CD4-positive, alpha-beta memory T cell (primary cell): Measurements from ENCODE around the gene MRNIP. TPM values are rescaled to one million over a fixed set of nuclear protein-coding genes. Genes with fewer than 3 reads are reported as not detected.

ENCODE experiments used
- CTCF ChIA-PET: fragments of 350-600 bp; sonication (Branson Sonifier 250); formaldehyde crosslinking; loops from one replicate; lab custom pipeline; 2021; ENCODE audit warnings: inconsistent platforms; ENCODE audit not compliant: partially characterized antibody; lab: Charles Lee
- POLR2A ChIA-PET: fragments of 350-600 bp; sonication (Branson Sonifier 250); formaldehyde crosslinking; loops from one replicate; lab custom pipeline; 2021; ENCODE audit not compliant: partially characterized antibody; lab: Charles Lee
- DNase-seq, 5 donors: peaks; one replicate each; pipeline versions ENCODE4 v3.0.0 to v3.0.0-alpha.2; 2020 to 2022; ENCODE audit warnings: mixed read lengths in 1 of 5
- H3K27ac ChIP-seq: one replicate; pipeline ENCODE4 v1.7.0; 2013; ENCODE audit warnings: low read depth, low read length
- H3K27me3 ChIP-seq: 2 replicates; pipeline ENCODE4 v1.7.0; 2013; ENCODE audit warnings: mild to moderate bottlenecking, low read length, moderate library complexity; ENCODE audit not compliant: insufficient read depth
- H3K36me3 ChIP-seq: 2 replicates; pipeline ENCODE4 v1.7.0; 2013; ENCODE audit warnings: mild to moderate bottlenecking, low read length, moderate library complexity; ENCODE audit not compliant: insufficient read depth
- H3K4me1 ChIP-seq: 2 replicates; pipeline ENCODE4 v1.7.0; 2013; ENCODE audit warnings: mild to moderate bottlenecking, low read length, moderate library complexity; ENCODE audit not compliant: insufficient read depth
- H3K4me3 ChIP-seq, 2 donors: one replicate each; pipeline ENCODE4 v1.7.0; 2013; ENCODE audit warnings: low read length in 2 of 2, mild to moderate bottlenecking in 1 of 2
- H3K9me3 ChIP-seq, 2 donors: one replicate each; pipeline ENCODE4 v1.7.0; 2013; ENCODE audit warnings: low read length in 2 of 2, control low read depth in 1 of 2; ENCODE audit not compliant: control insufficient read depth in 1 of 2
- H3K27ac Mint-ChIP-seq, 7 donors: one replicate each; pipeline ENCODE4 v1.8.0; 2020 to 2021; ENCODE audit warnings: mixed read lengths in 7 of 7, mild to moderate bottlenecking in 6 of 7, inconsistent platforms in 3 of 7, moderate library complexity in 3 of 7
- H3K27me3 Mint-ChIP-seq, 2 donors: one replicate each; pipeline ENCODE4 v1.8.0; 2020 to 2021; ENCODE audit warnings: mixed read lengths in 2 of 2
- H3K36me3 Mint-ChIP-seq, 2 donors: one replicate each; pipeline ENCODE4 v1.8.0; 2020 to 2021; ENCODE audit warnings: mixed read lengths in 2 of 2, inconsistent platforms in 1 of 2, mild to moderate bottlenecking in 1 of 2
- H3K4me1 Mint-ChIP-seq, 4 donors: one replicate each; pipeline ENCODE4 v1.8.0; 2020 to 2021; ENCODE audit warnings: mixed read lengths in 4 of 4, mild to moderate bottlenecking in 1 of 4
- H3K4me3 Mint-ChIP-seq, 8 donors: one replicate each; pipeline ENCODE4 v1.8.0; 2020 to 2021; ENCODE audit warnings: mixed read lengths in 8 of 8, mild to moderate bottlenecking in 7 of 8, moderate library complexity in 6 of 8, inconsistent platforms in 3 of 8
- H3K9me3 Mint-ChIP-seq, 8 donors: one replicate each; pipeline ENCODE4 v1.8.0; 2020 to 2021; ENCODE audit warnings: mixed read lengths in 8 of 8, mild to moderate bottlenecking in 5 of 8, inconsistent platforms in 3 of 8, moderate library complexity in 1 of 8
- intact Hi-C: fragments of 100-400 bp; cut with micrococcal nuclease; formaldehyde crosslinking; loops from one replicate; pipeline ENCODE4 v1.15.1; 2023
- polyA plus RNA-seq, 2 donors: library from polyadenylated mRNA; unstranded; fragments of 300-500 nt; fragmentation: Illumina TruSeq; gene quantifications; one replicate each; pipeline ENCODE4 v1.2.3, GENCODE V29; 2021
- total RNA-seq, 2 experiments: library from RNA; stranded (reverse); gene quantifications; one replicate each; pipeline ENCODE4 v1.2.3, GENCODE V29; 2021

The MRNIP gene
- total and polyA plus RNA-seq, 4 experiments from 2014 or later = 11.4 to 129 (median 70.9) TPM

GRCh38 chr5:179862296-179862695 lies 3.7 kb upstream of the MRNIP start:
- no peak overlapping the region for H3K27ac ChIP-seq
- no peak for DNase-seq
- H3K4me3 Mint-ChIP-seq = no peak overlapping the region
- no peaks in the 10 kb centered on the region for H3K27me3 ChIP-seq
- H3K4me1 ChIP-seq = peaks cover 11% of the 10 kb centered on the region
- H3K4me3 ChIP-seq = no peak overlapping the region
- no peaks in the 10 kb centered on the region for H3K9me3 ChIP-seq
- POLR2A ChIA-PET = interaction anchor here (0.9 to 1.1 kb wide), 2 partner anchors 15 to 42 kb away, joined by 3 to 5 read pairs; partner anchors contain the start of gene SQSTM1
- peaks cover 5% of the 10 kb centered on the region for H3K36me3 ChIP-seq
- no peaks in the 10 kb centered on the region for H3K27me3 Mint-ChIP-seq
- peaks cover 5 to 16% (median 11%) of the 10 kb centered on the region in 4 donors for H3K4me1 Mint-ChIP-seq
- CTCF ChIA-PET = interaction anchor here (0.5 to 1.4 kb wide), 3 partner anchors 15 to 60 kb away, joined by 3 to 4 read pairs (median 4); no protein-coding TSS in a partner anchor
- peaks cover 4 to 22% of the 10 kb centered on the region in 2 donors for H3K36me3 Mint-ChIP-seq
- H3K9me3 Mint-ChIP-seq = no peaks in the 10 kb centered on the region
- no peak overlapping the region for H3K27ac Mint-ChIP-seq
- intact Hi-C loops = no loop called here

- CTCF ChIA-PET = interaction anchor here (1.1 kb wide), 1 partner anchor 48 kb away, joined by 3 read pairs; the partner anchor contains the start of gene TBC1D9B
- POLR2A ChIA-PET = interaction anchor here (1.6 kb wide), 1 partner anchor 40 kb away, joined by 5 read pairs; the partner anchor contains the start of gene SQSTM1
- DNase-seq = no peak
- Mint-ChIP-seq H3K36me3 (peaks cover 4 to 20% of the 10 kb centered on the region in 2 donors), H3K27me3 (no peaks in the 10 kb centered on the region), H3K9me3 (no peaks in the 10 kb centered on the region), H3K4me1 (peaks cover 7 to 27% (median 12%) of the 10 kb centered on the region in 4 donors), H3K27ac (peak overlapping the region in 3 of 7 donors; percentile 38 to 89 (median 67)), H3K4me3 (peak overlapping the region in 7 of 8 donors; percentile 39 to 98 (median 79))
- peaks cover 5% of the 10 kb centered on the region for H3K36me3 ChIP-seq
- no peaks in the 10 kb centered on the region for H3K27me3 ChIP-seq
- intact Hi-C loops = no loop called here
- H3K9me3 ChIP-seq = no peaks in the 10 kb centered on the region
- peaks cover 12% of the 10 kb centered on the region for H3K4me1 ChIP-seq
- H3K27ac ChIP-seq = no peak overlapping the region
- no peak overlapping the region for H3K4me3 ChIP-seq
Measured at GRCh38 chr5:179860301-179860700, 1.7 kb upstream of the MRNIP start.

GRCh38 chr5:179858241-179858585 lies 404 bp downstream of the MRNIP start:
- peaks cover 7 to 30% (median 12%) of the 10 kb centered on the region in 4 donors for H3K4me1 Mint-ChIP-seq
- DNase-seq = peak in 2 of 5 donors; percentile 48 to 61
- Histone ChIP-seq H3K36me3 (no peaks in the 10 kb centered on the region), H3K9me3 (no peaks in the 10 kb centered on the region), H3K27me3 (no peaks in the 10 kb centered on the region), H3K4me3 (peak overlapping the region; percentile 95 to 96), H3K4me1 (peaks cover 12% of the 10 kb centered on the region), H3K27ac (peak overlapping the region; percentile 66)
- intact Hi-C loops = loop anchor here (1.0 to 5.0 kb wide), 7 partner anchors 22 to 234 kb away; partner anchors contain the start of genes RNF130 and SQSTM1
- H3K36me3 Mint-ChIP-seq = peaks cover 4 to 16% of the 10 kb centered on the region in 2 donors
- no peaks in the 10 kb centered on the region for H3K27me3 Mint-ChIP-seq
- H3K27ac Mint-ChIP-seq = peak overlapping the region; percentile 87 to 94 (median 92)
- ChIA-PET POLR2A (interaction anchor here (0.6 to 3.1 kb wide), 15 partner anchors 18 to 435 kb away, joined by 3 to 24 read pairs (median 4); partner anchors contain the start of genes LTC4S, MAML1, MGAT4B and SQSTM1), CTCF (interaction anchor here (2.0 to 3.0 kb wide), 2 partner anchors 10 to 56 kb away, joined by 4 to 11 read pairs; no protein-coding TSS in a partner anchor)
- H3K9me3 Mint-ChIP-seq = no peaks in the 10 kb centered on the region
- H3K4me3 Mint-ChIP-seq = peak overlapping the region; percentile 94 to 98 (median 97)

- Mint-ChIP-seq H3K36me3 (peaks cover 23 to 25% of the 10 kb centered on the region in 2 donors), H3K27ac (peak overlapping the region in 1 of 7 donors; percentile 72), H3K9me3 (no peaks in the 10 kb centered on the region), H3K4me3 (no peak overlapping the region), H3K4me1 (peaks cover 8 to 34% (median 15%) of the 10 kb centered on the region in 4 donors), H3K27me3 (no peaks in the 10 kb centered on the region)
- no peaks in the 10 kb centered on the region for H3K9me3 ChIP-seq
- no peak overlapping the region for H3K27ac ChIP-seq
- peaks cover 10% of the 10 kb centered on the region for H3K4me1 ChIP-seq
- intact Hi-C loops = no loop called here
- peaks cover 31% of the 10 kb centered on the region for H3K36me3 ChIP-seq
- ChIA-PET POLR2A (no interaction called here), CTCF (interaction anchor here (0.5 kb wide), 1 partner anchor 151 kb away, joined by 3 read pairs; no protein-coding TSS in a partner anchor)
- DNase-seq = no peak
- H3K27me3 ChIP-seq = no peaks in the 10 kb centered on the region
- no peak overlapping the region for H3K4me3 ChIP-seq
Measured at GRCh38 chr5:179854356-179854755, 4.3 kb downstream of the MRNIP start.

DNA sequence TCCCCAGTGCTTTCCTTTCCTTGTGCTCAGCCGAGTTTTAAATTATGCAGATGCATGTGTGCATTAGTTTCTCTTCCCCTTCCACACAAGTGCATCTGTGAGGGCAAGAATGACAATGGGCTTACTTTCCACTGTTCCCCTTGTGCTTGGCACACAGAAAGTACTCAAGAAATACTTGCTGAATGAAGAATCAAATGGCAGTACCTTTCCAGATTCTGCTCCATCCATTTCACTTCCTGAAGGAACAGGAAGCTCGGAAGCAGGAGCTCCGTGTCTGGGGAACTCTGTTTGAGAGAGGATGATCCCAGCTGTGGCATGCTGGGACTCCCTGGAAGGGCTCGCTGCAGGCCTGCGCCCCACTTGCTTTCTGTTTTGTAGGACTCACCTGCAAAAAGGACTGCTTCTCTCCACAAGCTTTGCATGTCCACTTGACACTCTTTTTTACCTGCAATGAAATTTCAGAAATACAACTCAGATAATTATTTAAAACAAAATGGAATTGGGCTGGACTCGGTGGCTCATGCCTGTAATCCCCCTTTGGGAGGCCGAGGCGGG lies 5.5 kb downstream of the MRNIP start:
- Mint-ChIP-seq H3K27ac (peak overlapping the region in 1 of 7 donors; percentile 51), H3K27me3 (no peaks in the 10 kb centered on the region), H3K4me3 (no peak overlapping the region), H3K36me3 (peaks cover 18 to 24% of the 10 kb centered on the region in 2 donors), H3K9me3 (no peaks in the 10 kb centered on the region), H3K4me1 (peaks cover 8 to 26% (median 11%) of the 10 kb centered on the region in 4 donors)
- no peak overlapping the region for H3K27ac ChIP-seq
- intact Hi-C loops = no loop called here
- no peaks in the 10 kb centered on the region for H3K27me3 ChIP-seq
- DNase-seq = no peak
- H3K9me3 ChIP-seq = no peaks in the 10 kb centered on the region
- H3K4me3 ChIP-seq = no peak overlapping the region
- POLR2A ChIA-PET = no interaction called here
- CTCF ChIA-PET = interaction anchor here (1.2 kb wide), 1 partner anchor 16 kb away, joined by 3 read pairs; no protein-coding TSS in a partner anchor
- peaks cover 6% of the 10 kb centered on the region for H3K4me1 ChIP-seq
- H3K36me3 ChIP-seq = peaks cover 41% of the 10 kb centered on the region

DNA sequence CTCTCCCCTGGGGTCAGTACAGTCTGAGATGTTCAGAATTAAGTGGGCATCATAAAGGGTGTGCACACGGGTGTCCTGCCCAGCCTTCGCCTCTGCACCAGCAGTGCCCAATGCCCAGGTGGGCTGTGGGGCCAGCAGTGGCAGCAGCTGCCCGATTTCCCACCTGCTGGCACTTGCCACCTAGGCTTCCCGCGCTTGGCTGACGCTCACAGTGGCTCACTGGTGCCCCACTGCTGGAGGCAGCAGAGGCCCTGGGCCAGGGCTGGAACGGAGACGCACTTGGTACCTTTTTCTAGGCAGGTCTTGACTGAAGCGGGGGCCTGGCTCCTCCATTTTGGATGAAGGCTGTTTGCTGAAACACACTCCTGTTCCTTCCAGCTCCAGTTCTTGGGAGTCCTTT lies 17.0 kb downstream of the MRNIP start:
- H3K4me1 ChIP-seq = peaks cover 12% of the 10 kb centered on the region
- intact Hi-C loops = no loop called here
- DNase-seq = no peak
- no peaks in the 10 kb centered on the region for H3K27me3 ChIP-seq
- no peaks in the 10 kb centered on the region for H3K27me3 Mint-ChIP-seq
- CTCF ChIA-PET = interaction anchor here (0.5 kb wide), 1 partner anchor 98 kb away, joined by 3 read pairs; no protein-coding TSS in a partner anchor
- H3K9me3 Mint-ChIP-seq = peaks cover 0 to 7% (median 2%) of the 10 kb centered on the region in 8 donors
- peak overlapping the region in 3 of 7 donors; percentile 41 to 66 (median 58) for H3K27ac Mint-ChIP-seq
- H3K27ac ChIP-seq = no peak overlapping the region
- H3K36me3 Mint-ChIP-seq = peaks cover 43 to 66% of the 10 kb centered on the region in 2 donors
- H3K4me1 Mint-ChIP-seq = peaks cover 7 to 12% (median 8%) of the 10 kb centered on the region in 4 donors
- peaks cover 32% of the 10 kb centered on the region for H3K36me3 ChIP-seq
- H3K9me3 ChIP-seq = no peaks in the 10 kb centered on the region
- no peak overlapping the region for H3K4me3 ChIP-seq
- no peak overlapping the region for H3K4me3 Mint-ChIP-seq
- POLR2A ChIA-PET = no interaction called here

DNA sequence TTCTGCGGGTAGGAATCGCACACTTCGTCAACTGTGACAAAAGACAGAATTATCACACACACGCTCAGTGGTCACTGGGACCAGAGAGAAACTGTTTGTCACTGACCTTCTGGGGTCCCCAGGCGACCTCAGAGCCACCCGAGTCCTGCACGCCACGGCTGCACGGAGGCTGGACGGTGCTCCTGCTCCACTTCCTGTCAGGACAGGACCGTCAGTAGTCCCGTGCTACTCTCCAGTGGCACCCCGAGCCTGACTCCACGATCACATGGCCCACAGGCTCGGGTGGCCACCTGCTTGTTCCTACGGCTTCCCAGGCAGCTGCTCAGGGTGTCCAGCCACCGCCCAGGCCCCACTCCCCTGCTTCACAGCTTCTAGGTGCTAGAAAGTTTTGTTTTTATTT lies 17.9 kb downstream of the MRNIP start:
- H3K9me3 Mint-ChIP-seq = peaks cover 0 to 5% (median 2%) of the 10 kb centered on the region in 8 donors
- CTCF ChIA-PET = no interaction called here
- Histone ChIP-seq H3K27ac (no peak overlapping the region), H3K36me3 (peaks cover 39% of the 10 kb centered on the region), H3K27me3 (no peaks in the 10 kb centered on the region), H3K9me3 (no peaks in the 10 kb centered on the region), H3K4me1 (peaks cover 21% of the 10 kb centered on the region), H3K4me3 (no peak overlapping the region)
- POLR2A ChIA-PET = no interaction called here
- peaks cover 45 to 66% of the 10 kb centered on the region in 2 donors for H3K36me3 Mint-ChIP-seq
- peaks cover 11 to 21% (median 16%) of the 10 kb centered on the region in 4 donors for H3K4me1 Mint-ChIP-seq
- intact Hi-C loops = no loop called here
- H3K27me3 Mint-ChIP-seq = no peaks in the 10 kb centered on the region
- peak overlapping the region in 5 of 7 donors; percentile 36 to 77 (median 72) for H3K27ac Mint-ChIP-seq
- DNase-seq = no peak
- H3K4me3 Mint-ChIP-seq = no peak overlapping the region
